Fibroblast of mammary gland (primary cell): ENCODE data around the gene LRP6.
"Not testable (repeated sequence)": the region's sequence is repeated elsewhere in the genome, so short reads cannot be mapped to it uniquely, and the experiment has no call there.

Experiments
- DNase-seq: peaks from one replicate; pipeline ENCODE4 v3.0.0-alpha.2; 2010; ENCODE audit warnings: low read depth
- H3K4me3 ChIP-seq: 2 replicates; pipeline ENCODE4 v1.5.1; 2011; ENCODE audit warnings: low read depth, mild to moderate bottlenecking, low read length, moderate library complexity; ENCODE audit not compliant: control insufficient read depth
- CTCF ChIP-seq: conservative IDR thresholded peaks from 2 replicates; pipeline ENCODE4 v1.5.1; 2011; ENCODE audit warnings: low read depth, low read length, inconsistent platforms; ENCODE audit not compliant: control insufficient read depth, insufficient read depth

LRP6 gene

GRCh38 chr12:12123036-12123604 lies 143.7 kb downstream of the LRP6 start:
- no peak overlapping the region for H3K4me3 ChIP-seq
- DNase-seq = no peak
- TF ChIP-seq CTCF = no peak

DNA sequence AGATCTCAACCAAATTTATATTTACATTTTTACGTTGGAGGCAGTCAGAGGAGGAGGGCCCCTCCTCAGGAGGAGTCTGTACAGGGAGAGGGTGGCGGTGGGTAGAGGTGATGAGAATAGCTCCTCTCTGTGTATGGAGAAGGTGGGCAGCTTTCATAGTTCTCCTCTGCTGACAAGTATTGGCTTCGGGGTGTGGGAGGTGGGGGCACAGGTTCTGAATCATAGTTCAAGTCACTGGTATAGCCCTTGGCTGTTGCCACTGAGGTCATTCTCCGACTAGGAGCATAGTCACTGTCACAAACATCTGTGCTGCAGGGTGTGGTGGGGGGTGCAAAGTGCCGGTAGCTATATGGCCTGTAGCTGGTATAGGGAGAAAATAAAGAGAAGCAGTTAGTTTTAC lies 145.8 kb downstream of the LRP6 start:
- no peak for DNase-seq
- no peak for TF ChIP-seq CTCF
- H3K4me3 ChIP-seq = no peak overlapping the region

DNA sequence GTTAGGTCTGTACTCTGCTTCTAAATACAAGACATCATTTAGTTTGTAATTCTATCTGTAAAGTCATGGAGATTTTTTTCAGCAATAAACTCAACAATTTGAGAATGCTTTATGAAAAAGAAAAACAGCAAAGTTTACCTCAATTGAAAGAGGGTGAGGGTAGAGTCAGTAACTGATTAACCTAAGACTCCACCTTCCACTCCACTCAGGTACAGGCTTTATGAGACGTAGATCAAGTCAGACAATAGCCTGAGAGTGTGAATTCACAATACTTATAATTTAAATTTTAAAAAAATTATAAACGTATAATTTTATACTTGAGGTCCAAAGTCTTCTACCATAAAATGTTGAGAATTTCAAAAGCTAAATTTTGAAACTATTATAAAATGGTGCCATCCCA lies 150.2 kb downstream of the LRP6 start:
- TF ChIP-seq CTCF = no peak
- H3K4me3 ChIP-seq = no peak overlapping the region

GRCh38 chr12:12115514-12115913 lies 151.3 kb downstream of the LRP6 start:
- TF ChIP-seq CTCF = no peak
- DNase-seq = no peak

More for the DNA sequence above, 150.2 kb downstream of the LRP6 start:
- DNase-seq = no peak

DNA sequence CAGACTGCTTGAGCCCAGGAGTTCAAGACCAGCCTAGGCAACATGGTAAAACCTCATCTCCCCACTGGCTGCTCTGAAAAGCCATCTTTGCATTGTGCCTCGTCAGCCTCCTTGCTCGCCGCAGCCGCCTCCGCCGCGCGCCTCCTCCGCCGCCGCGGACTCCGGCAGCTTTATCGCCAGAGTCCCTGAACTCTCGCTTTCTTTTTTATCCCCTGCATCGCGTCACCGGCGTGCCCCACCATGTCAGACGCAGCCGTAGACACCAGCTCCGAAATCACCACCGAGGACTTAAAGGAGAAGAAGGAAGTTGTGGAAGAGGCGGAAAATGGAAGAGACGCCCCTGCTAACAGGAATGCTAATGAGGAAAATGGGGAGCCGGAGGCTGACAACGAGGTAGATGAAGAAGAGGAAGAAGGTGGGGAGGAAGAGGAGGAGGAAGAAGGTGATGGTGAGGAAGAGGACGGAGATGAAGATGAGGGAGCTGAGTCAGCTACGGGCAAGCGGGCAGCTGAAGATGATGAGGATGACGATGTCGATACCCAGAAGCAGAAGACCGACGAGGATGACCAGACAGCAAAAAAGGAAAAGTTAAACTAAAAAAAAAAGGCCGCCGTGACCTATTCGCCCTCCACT lies 155.8 kb downstream of the LRP6 start:
- not testable (repeated sequence) for H3K4me3 ChIP-seq, DNase-seq

More at GRCh38 chr12:12115514-12115913, 151.3 kb downstream of the LRP6 start:
- H3K4me3 ChIP-seq = no peak overlapping the region

DNA sequence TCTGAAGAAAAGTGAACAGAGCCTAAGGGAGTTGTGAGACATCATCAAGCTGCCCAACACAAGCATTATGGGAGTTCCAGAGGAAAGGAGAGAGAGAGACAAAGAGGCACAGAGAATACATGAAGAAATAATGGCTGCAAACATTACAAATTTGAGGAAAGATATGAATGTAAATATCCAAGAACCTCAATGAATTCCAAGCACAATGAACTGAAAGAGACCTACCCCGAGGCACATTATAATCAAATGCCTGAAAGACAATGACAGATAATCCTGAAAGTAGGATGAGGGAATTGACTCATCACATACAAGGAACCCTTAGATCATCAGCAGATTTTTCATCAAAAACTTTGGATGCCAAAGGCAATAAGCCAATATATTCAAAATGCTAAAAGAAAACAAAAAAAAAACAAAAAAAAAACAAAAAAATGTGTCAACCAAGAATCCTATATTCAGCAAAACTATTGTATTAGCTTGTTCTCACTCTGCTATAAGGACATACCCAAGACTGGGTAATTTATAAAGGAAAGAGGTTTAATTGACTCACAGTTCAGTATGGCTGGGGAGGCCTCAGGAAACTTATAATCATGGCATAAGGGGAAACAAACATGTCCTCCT lies 158.3 kb downstream of the LRP6 start:
- TF ChIP-seq CTCF = no peak
- H3K4me3 ChIP-seq = no peak overlapping the region
- no peak for DNase-seq

DNA sequence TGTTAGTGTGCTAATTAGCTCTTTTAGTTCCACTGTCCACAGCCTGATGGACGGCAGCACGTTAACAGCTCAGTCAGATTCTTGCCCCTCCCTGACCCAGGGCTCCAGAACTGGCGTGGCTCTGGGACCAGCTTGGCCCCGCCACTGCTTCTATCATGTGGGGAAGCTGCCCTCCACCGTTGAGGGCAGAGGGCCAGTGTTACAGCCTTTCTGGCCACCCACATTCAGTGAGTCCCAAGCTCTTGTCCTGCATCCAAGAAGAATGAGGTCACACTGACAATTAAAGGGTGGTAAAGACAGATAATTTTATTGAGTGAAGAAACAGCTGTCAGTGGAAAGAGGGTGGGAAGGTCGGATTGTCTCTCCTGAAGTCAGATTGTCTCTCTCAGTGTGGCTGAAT lies 159.2 kb downstream of the LRP6 start:
- DNase-seq = no peak
- no peak overlapping the region for H3K4me3 ChIP-seq
- TF ChIP-seq CTCF = no peak
